A549 (cell line): ENCODE results near the gene CHPF2.

Source experiments
- JUNB ChIP-seq: fragments of >200 bp; sonication (Bioruptor Twin); formaldehyde crosslinking; IDR thresholded peaks from 2 replicates; pipeline ENCODE4 v1.6.1; 2016
- MAX ChIP-seq: IDR thresholded peaks from 2 replicates; pipeline ENCODE4 v1.6.1; 2012
- RAD21 ChIP-seq, 2 experiments: fragments of >200 bp in 1 of 2; sonication (Bioruptor Twin) in 1 of 2; formaldehyde crosslinking in 1 of 2; IDR thresholded peaks in 1 of 2; conservative IDR thresholded peaks in 1 of 2; 2 replicates in 1 of 2; 3 replicates in 1 of 2; pipeline ENCODE4 v1.6.1; 2012 to 2018; ENCODE audit warnings: inconsistent platforms in 1 of 2
- ZSCAN20 ChIP-seq: fragments of 250-450 bp; sonication (Bioruptor Pico); IDR thresholded peaks from 2 replicates; pipeline ENCODE4 v1.8.0; 2022; ENCODE audit warnings: mild to moderate bottlenecking, moderate library complexity

- no peak for TF ChIP-seq ZSCAN20
- no peak for TF ChIP-seq MAX
- TF ChIP-seq RAD21 (conservative IDR thresholded peaks at IDR 0.05 in 1 of 2, IDR thresholded peaks at IDR 0.05 in 1 of 2), result no peak
- TF ChIP-seq JUNB, result no peak
These were observed 20.2 kb downstream of the CHPF2 start for GRCh38 chr7:151252561-151252835.
